Measurements from ENCODE around the gene ATXN1.

GRCh38 chr6:16360365-16360764, 400.9 kb downstream of the ATXN1 start:
- TF ChIP-seq, protein P1, sequence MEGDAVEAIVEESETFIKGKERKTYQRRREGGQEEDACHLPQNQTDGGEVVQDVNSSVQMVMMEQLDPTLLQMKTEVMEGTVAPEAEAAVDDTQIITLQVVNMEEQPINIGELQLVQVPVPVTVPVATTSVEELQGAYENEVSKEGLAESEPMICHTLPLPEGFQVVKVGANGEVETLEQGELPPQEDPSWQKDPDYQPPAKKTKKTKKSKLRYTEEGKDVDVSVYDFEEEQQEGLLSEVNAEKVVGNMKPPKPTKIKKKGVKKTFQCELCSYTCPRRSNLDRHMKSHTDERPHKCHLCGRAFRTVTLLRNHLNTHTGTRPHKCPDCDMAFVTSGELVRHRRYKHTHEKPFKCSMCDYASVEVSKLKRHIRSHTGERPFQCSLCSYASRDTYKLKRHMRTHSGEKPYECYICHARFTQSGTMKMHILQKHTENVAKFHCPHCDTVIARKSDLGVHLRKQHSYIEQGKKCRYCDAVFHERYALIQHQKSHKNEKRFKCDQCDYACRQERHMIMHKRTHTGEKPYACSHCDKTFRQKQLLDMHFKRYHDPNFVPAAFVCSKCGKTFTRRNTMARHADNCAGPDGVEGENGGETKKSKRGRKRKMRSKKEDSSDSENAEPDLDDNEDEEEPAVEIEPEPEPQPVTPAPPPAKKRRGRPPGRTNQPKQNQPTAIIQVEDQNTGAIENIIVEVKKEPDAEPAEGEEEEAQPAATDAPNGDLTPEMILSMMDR (tag by site-specific recombination; IDR thresholded peaks at IDR 0.05) = no peak
- no peak for TF ChIP-seq ZNF449 (tag by site-specific recombination; IDR thresholded peaks at IDR 0.05)
- no peak for TF ChIP-seq ZBTB1 (tag by site-specific recombination; IDR thresholded peaks at IDR 0.05)
- TF ChIP-seq YY1 (tag by site-specific recombination; IDR thresholded peaks at IDR 0.05) = no peak
